Parathyroid adenoma (tissue), 2 donors: ENCODE results near the gene GTPBP6.

ENCODE experiments used
- H2AFZ ChIP-seq: fragments of 300-600 bp; sonication (generic); one replicate; pipeline ENCODE4 v1.7.0; 2017; ENCODE audit warnings: antibody characterized with exemption, mild to moderate bottlenecking
- H3K27ac ChIP-seq: fragments of 300-600 bp; sonication (generic); one replicate; pipeline ENCODE4 v1.7.0; 2017
- H3K27me3 ChIP-seq: fragments of 300-600 bp; sonication (generic); one replicate; pipeline ENCODE4 v1.7.0; 2017; ENCODE audit warnings: low read length; ENCODE audit not compliant: control insufficient read depth, insufficient read depth
- H3K36me3 ChIP-seq: fragments of 300-600 bp; sonication (generic); one replicate; pipeline ENCODE4 v1.7.0; 2017; ENCODE audit warnings: low read length; ENCODE audit not compliant: control insufficient read depth, insufficient read depth
- H3K4me1 ChIP-seq: fragments of 300-600 bp; sonication (generic); one replicate; pipeline ENCODE4 v1.7.0; 2017; ENCODE audit warnings: control low read depth
- H3K4me2 ChIP-seq: fragments of 300-600 bp; sonication (generic); one replicate; pipeline ENCODE4 v1.7.0; 2017; ENCODE audit warnings: low read length
- H3K4me3 ChIP-seq: fragments of 300-600 bp; sonication (generic); one replicate; pipeline ENCODE4 v1.7.0; 2017; ENCODE audit warnings: low read depth, low read length
- H3K79me2 ChIP-seq: fragments of 300-600 bp; sonication (generic); one replicate; pipeline ENCODE4 v1.7.0; 2017; ENCODE audit warnings: control low read depth
- H3K9ac ChIP-seq: fragments of 300-600 bp; sonication (generic); one replicate; pipeline ENCODE4 v1.7.0; 2017; ENCODE audit warnings: mild to moderate bottlenecking
- H3K9me3 ChIP-seq: fragments of 300-600 bp; sonication (generic); one replicate; pipeline ENCODE4 v1.7.0; 2017; ENCODE audit warnings: low read length; ENCODE audit not compliant: control insufficient read depth
- CTCF ChIP-seq: fragments of 300-600 bp; sonication (generic); IDR thresholded peaks from one replicate; pipeline ENCODE4 v1.7.0; 2017; ENCODE audit warnings: antibody characterized with exemption, mild to moderate bottlenecking
- donor health status: primary hyperparathyroidism.

GTPBP6 gene

GRCh38 chrX:313546-313945 is 5.0 kb downstream of the GTPBP6 start:
- no peak overlapping the region for H3K9ac ChIP-seq
- no peaks in the 10 kb centered on the region for H3K79me2 ChIP-seq
- no peak overlapping the region for H3K4me2 ChIP-seq
- H3K27me3 ChIP-seq = no peaks in the 10 kb centered on the region
- no peaks in the 10 kb centered on the region for H3K4me1 ChIP-seq
- no peak overlapping the region for H2AFZ ChIP-seq
- no peak overlapping the region for H3K4me3 ChIP-seq
- TF ChIP-seq CTCF = no peak
- H3K27ac ChIP-seq = no peak overlapping the region
- H3K36me3 ChIP-seq = no peaks in the 10 kb centered on the region
- no peaks in the 10 kb centered on the region for H3K9me3 ChIP-seq

GRCh38 chrX:312621-313331 is 5.8 kb downstream of the GTPBP6 start:
- Histone ChIP-seq H3K79me2 (no peaks in the 10 kb centered on the region), H3K9ac (no peak overlapping the region), H3K4me1 (no peaks in the 10 kb centered on the region), H3K27ac (no peak overlapping the region), H3K4me3 (no peak overlapping the region), H2AFZ (no peak overlapping the region), H3K4me2 (no peak overlapping the region), H3K9me3 (no peaks in the 10 kb centered on the region), H3K36me3 (no peaks in the 10 kb centered on the region), H3K27me3 (no peaks in the 10 kb centered on the region)
- no peak for TF ChIP-seq CTCF

GRCh38 chrX:311156-312129 is 7.2 kb downstream of the GTPBP6 start:
- no peaks in the 10 kb centered on the region for H3K9me3 ChIP-seq
- no peak overlapping the region for H3K27ac ChIP-seq
- H3K9ac ChIP-seq = no peak overlapping the region
- no peak for TF ChIP-seq CTCF
- no peak overlapping the region for H3K4me2 ChIP-seq
- H3K36me3 ChIP-seq = no peaks in the 10 kb centered on the region
- H2AFZ ChIP-seq = no peak overlapping the region
- H3K4me1 ChIP-seq = no peaks in the 10 kb centered on the region
- H3K79me2 ChIP-seq = no peaks in the 10 kb centered on the region
- H3K27me3 ChIP-seq = no peaks in the 10 kb centered on the region
- no peak overlapping the region for H3K4me3 ChIP-seq

GRCh38 chrX:310621-311155 is 7.9 kb downstream of the GTPBP6 start:
- no peaks in the 10 kb centered on the region for H3K36me3 ChIP-seq
- H3K4me2 ChIP-seq = no peak overlapping the region
- H2AFZ ChIP-seq = no peak overlapping the region
- no peaks in the 10 kb centered on the region for H3K9me3 ChIP-seq
- H3K4me3 ChIP-seq = no peak overlapping the region
- no peaks in the 10 kb centered on the region for H3K79me2 ChIP-seq
- TF ChIP-seq CTCF = no peak
- H3K27me3 ChIP-seq = no peaks in the 10 kb centered on the region
- H3K9ac ChIP-seq = no peak overlapping the region
- no peaks in the 10 kb centered on the region for H3K4me1 ChIP-seq
- H3K27ac ChIP-seq = no peak overlapping the region
